ENCODE results near the gene ZNF329.

DNA sequence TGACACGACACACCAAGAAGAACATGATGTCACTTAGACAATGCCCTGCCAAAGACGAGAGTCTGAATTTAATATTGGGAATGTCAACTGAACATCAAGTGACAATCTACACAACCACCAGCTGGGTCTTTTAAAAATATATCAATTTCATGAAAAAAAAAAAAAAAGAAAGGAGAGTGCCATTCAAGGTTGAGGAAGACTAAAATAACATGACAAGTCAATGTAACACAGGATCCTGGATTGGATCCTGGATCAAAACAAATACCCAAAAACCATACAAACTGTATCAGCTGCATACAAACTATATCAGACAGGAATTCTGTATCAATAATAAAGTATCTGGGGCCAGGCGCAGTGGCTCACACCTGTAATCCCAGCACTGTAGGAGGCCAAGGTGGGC, 4.7 kb downstream of the ZNF329 start:
- TF ChIP-seq CTCF (conservative IDR thresholded peaks at IDR 0.05; ENCODE audit: low read depth, low read length) = no peak
- TF ChIP-seq EZH2 (IDR thresholded peaks at IDR 0.05; ENCODE audit: borderline replicate concordance, low read depth, low read length, poor library complexity, severe bottlenecking) = no peak

Measured in A673 (cell line).